MG63 (cell line): ENCODE measurements around the gene CBX8. TPM values are rescaled to one million over a fixed set of nuclear protein-coding genes. Genes with fewer than 3 reads are reported as not detected.

Experiments
- DNase-seq: peaks from one replicate; pipeline ENCODE4 v3.0.0-alpha.2; 2020
- H3K27me3 ChIP-seq: fragments of 250-450 bp; sonication (Bioruptor Pico); 2 replicates; pipeline ENCODE4 v1.5.1; 2020; ENCODE audit warnings: mild to moderate bottlenecking, moderate library complexity
- H3K36me3 ChIP-seq: fragments of 250-450 bp; sonication (Bioruptor Pico); 2 replicates; pipeline ENCODE4 v1.5.1; 2020; ENCODE audit warnings: mild to moderate bottlenecking, moderate library complexity
- H3K4me3 ChIP-seq: fragments of 250-450 bp; sonication (Bioruptor Pico); 2 replicates; pipeline ENCODE4 v1.5.1; 2020; ENCODE audit warnings: mild to moderate bottlenecking, moderate library complexity
- H3K9me3 ChIP-seq: fragments of 250-450 bp; sonication (Bioruptor Pico); 2 replicates; pipeline ENCODE4 v1.5.1; 2020; ENCODE audit warnings: mild to moderate bottlenecking, moderate library complexity
- total RNA-seq: library from RNA; depleted of rRNA; stranded (reverse); fragments of >200 nt; shearing (Covaris generic); gene quantifications from 2 replicates; pipeline ENCODE4 v1.2.3, GENCODE V29; 2014; ENCODE audit warnings: low replicate concordance

CBX8 gene
- total RNA-seq, 1 experiment from 2014 or later = 15.7 TPM

GRCh38 chr17:79802039-79802735 is 5.3 kb upstream of the CBX8 start:
- Histone ChIP-seq H3K9me3 (no peaks in the 10 kb centered on the region), H3K27me3 (peaks cover 89% of the 10 kb centered on the region), H3K4me3 (no peak overlapping the region), H3K36me3 (no peaks in the 10 kb centered on the region)
- no peak for DNase-seq

- Histone ChIP-seq H3K36me3 (no peaks in the 10 kb centered on the region), H3K27me3 (peaks cover 82% of the 10 kb centered on the region), H3K4me3 (peak overlapping the region; percentile 15; the same call in 1 of the 2 replicates), H3K9me3 (no peaks in the 10 kb centered on the region)
- DNase-seq = peak; percentile 78
Observed at GRCh38 chr17:79801156-79802038, 4.5 kb upstream of the CBX8 start.

GRCh38 chr17:79800325-79801155 is 3.7 kb upstream of the CBX8 start:
- peaks cover 5% of the 10 kb centered on the region for H3K36me3 ChIP-seq
- peak; percentile 44 for DNase-seq
- peaks cover 73% of the 10 kb centered on the region for H3K27me3 ChIP-seq

DNA sequence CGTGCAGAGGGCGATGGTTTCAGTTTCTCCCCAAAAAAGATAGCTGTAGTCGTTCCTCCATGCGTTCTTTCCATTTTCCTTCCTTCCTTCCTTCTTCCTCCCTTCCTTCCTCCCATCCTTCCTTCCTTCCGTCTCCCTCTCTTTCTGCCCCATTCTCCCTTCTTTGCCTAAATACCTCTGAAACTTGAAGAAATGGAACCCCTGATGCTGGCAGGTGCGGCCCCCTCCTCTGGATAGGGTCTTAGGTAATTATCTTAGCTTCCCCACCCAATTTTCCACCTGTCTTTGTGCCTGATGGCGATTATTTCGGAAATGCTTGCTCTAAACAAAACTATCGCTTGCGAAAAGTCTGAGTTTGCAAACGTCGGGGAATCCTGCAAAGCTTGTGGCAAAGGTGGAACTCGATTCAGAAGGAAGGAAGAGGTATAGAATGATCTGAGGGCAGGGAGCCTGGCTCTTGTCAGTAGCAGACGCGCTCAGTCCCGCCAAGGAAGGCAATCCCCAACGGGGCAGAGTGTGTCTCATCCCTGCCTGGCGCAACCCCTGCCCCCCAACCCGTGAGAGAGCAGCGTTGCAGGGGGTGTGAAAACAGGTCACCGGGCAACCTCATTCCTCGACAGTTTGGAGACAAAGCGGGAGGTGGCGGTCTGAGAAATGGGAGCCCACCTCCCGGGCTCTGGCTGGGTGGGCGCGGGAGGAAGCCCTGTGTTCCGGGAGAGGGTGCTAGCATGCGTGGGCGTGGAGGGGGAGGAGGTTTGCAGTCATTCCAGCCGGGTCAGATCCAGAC is 2.9 kb upstream of the CBX8 start:
- no peak for DNase-seq
- Histone ChIP-seq H3K36me3 (peaks cover 11% of the 10 kb centered on the region), H3K27me3 (peaks cover 65% of the 10 kb centered on the region), H3K4me3 (no peak overlapping the region), H3K9me3 (no peaks in the 10 kb centered on the region)

More at GRCh38 chr17:79800325-79801155, 3.7 kb upstream of the CBX8 start:
- Histone ChIP-seq H3K9me3 (no peaks in the 10 kb centered on the region), H3K4me3 (peak overlapping the region; percentile 15; the same call in 1 of the 2 replicates)

DNA sequence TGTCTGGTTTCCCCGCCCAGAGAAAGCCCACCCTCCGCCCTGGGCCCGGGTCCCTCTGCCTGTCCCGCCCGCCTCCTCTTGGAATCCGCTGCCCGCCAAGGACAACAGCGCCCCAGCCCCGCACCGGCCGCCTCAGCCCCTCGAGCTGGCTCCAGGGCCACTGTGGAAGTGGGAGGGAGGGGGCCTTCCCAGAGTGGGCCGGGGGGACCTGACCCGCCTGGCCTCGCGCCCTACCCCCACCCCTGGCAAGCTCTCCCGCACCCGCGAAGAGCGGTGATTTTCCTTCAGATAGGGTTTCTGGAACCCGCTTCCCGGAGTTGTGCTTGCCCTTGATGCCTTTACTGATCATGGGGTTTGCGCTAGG is 2.3 kb upstream of the CBX8 start:
- H3K36me3 ChIP-seq = peaks cover 16% of the 10 kb centered on the region
- no peak overlapping the region for H3K4me3 ChIP-seq
- no peaks in the 10 kb centered on the region for H3K9me3 ChIP-seq
- no peak for DNase-seq
- peaks cover 59% of the 10 kb centered on the region for H3K27me3 ChIP-seq

DNA sequence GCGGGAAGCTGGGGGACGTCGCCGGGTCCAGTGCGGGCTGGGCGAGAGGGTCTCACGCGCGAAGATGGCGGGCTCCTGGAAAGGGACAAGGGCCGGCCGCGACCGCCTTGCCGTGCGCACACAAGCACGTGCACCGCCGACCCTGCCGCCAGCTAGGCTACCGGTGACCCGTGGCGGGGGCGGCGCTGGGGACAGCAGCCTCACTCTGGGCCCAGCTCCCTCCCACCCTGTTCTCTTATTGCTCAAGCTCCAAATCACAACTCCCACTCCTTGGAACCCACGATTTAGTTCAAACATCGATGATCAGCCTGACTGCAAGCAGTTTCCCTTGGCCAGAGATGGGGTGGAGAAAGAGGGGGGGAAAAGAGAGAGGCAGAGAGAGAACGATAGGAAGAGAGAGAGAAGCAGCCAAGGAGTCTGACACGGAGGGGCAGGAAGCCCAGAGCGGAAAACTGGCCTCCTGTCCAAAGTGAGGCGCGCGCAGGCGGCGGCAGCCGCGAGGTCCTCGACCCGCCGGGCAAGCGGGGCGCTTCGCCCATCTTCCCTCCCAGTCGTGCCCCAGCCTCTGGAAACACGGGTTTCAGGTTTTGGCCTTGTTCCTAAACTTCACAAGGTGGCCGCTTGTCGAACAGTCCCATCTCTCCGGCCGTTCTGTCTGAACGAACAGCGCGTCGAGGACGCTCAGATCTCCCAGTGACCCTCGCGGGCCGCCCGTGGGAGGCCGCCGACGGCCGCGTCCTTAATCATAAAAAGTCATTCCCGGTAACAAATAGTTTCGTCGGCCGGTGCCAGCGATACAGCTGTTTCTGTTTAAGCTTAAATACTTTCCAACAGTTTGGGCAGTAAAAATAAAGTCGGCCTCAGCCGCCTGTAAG is 1.7 kb upstream of the CBX8 start:
- no peaks in the 10 kb centered on the region for H3K9me3 ChIP-seq
- no peak overlapping the region for H3K4me3 ChIP-seq
- DNase-seq = no peak
- H3K27me3 ChIP-seq = peaks cover 53% of the 10 kb centered on the region
- peaks cover 16% of the 10 kb centered on the region for H3K36me3 ChIP-seq

GRCh38 chr17:79797492-79798298 is 818 bp upstream of the CBX8 start:
- DNase-seq = no peak
- Histone ChIP-seq H3K36me3 (peaks cover 16% of the 10 kb centered on the region), H3K4me3 (peak overlapping the region; percentile 76), H3K9me3 (no peaks in the 10 kb centered on the region), H3K27me3 (peaks cover 46% of the 10 kb centered on the region)

- Histone ChIP-seq H3K27me3 (peaks cover 37% of the 10 kb centered on the region), H3K36me3 (peaks cover 16% of the 10 kb centered on the region), H3K4me3 (peak overlapping the region; percentile 76), H3K9me3 (no peaks in the 10 kb centered on the region)
- no peak for DNase-seq
Observed at GRCh38 chr17:79796444-79796762, 474 bp downstream of the CBX8 start.

GRCh38 chr17:79795795-79796443 is 958 bp downstream of the CBX8 start:
- Histone ChIP-seq H3K36me3 (peaks cover 16% of the 10 kb centered on the region), H3K9me3 (no peaks in the 10 kb centered on the region), H3K4me3 (peak overlapping the region; percentile 76), H3K27me3 (peaks cover 32% of the 10 kb centered on the region)
- DNase-seq = no peak

DNA sequence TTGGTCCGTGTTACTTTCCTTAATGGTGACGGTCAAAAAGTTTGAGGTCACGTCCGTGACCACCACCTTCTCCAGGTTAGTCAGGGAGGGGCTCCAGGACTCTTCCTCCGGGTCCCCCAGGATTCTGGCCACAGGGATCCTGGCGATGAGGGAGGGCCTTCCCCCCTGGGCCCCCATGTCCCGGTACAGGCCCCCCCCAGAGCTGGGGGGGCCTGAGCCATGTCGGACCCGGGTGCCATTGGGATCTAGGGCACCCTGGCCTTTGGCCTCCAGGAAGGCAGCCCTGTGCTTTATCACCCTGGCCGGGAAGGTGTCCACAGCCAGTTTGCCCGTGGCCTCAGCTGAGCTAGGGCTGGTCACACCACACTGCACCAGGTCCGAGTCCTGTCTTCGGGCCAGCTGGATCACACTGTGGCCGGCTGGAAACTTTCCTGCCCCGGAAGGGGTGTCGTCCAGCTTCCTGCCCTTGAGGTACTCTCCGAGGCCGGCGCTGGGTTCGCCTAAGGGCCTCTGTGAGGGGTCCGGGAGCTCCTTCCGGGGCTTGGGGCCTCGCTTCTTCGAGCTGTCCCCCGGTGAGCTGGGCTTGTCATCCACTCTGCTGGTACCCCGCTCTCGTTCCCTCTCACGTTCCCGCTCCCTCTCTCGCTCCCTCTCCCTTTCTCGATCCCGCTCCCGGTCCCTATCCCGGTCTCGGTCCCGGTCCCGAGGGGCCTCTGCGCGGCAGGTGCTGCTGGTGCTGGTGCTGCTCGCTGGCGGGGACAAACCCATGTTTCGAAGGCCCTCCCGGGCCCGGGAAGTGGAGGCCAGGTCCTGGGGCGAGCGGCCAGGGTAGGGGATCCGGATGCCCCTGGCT is 2.0 kb downstream of the CBX8 start:
- peaks cover 30% of the 10 kb centered on the region for H3K27me3 ChIP-seq
- no peaks in the 10 kb centered on the region for H3K9me3 ChIP-seq
- H3K4me3 ChIP-seq = no peak overlapping the region
- no peak for DNase-seq
- peaks cover 16% of the 10 kb centered on the region for H3K36me3 ChIP-seq

DNA sequence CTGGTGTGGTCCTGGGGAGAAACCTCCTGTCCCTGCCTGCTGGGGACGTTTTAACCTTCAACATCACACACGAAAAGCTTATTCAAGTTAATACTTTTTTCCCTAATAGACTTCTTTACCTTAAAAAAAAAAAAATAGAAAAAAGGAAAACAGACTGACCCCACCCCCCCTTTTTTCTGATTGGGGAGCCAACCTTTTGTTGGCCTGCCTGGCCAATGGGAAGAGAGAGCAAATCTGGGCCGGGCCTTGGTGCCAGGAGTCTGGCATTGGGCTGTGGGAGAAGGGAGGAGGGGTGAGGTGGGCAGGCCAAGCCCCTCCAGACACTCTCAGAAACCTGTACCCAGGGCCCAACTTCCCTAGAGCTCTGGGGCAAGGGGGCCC is 3.0 kb downstream of the CBX8 start:
- H3K4me3 ChIP-seq = peak overlapping the region; percentile 54
- peak; percentile 80 for DNase-seq

GRCh38 chr17:79792984-79793923 is 3.6 kb downstream of the CBX8 start:
- Histone ChIP-seq H3K9me3 (no peaks in the 10 kb centered on the region), H3K27me3 (peaks cover 14% of the 10 kb centered on the region), H3K36me3 (peaks cover 16% of the 10 kb centered on the region), H3K4me3 (peak overlapping the region; percentile 54)
- DNase-seq = peak; percentile 87

More for the DNA sequence above, 3.0 kb downstream of the CBX8 start:
- Histone ChIP-seq H3K9me3 (no peaks in the 10 kb centered on the region), H3K27me3 (peaks cover 20% of the 10 kb centered on the region), H3K36me3 (peaks cover 16% of the 10 kb centered on the region)
